HG03175 (cell line): ENCODE data around the gene ABCD4.
"Not testable (repeated sequence)": the region's sequence is repeated elsewhere in the genome, so short reads cannot be mapped to it uniquely, and the experiment has no call there.

Experiments
- ATAC-seq: cut with Tn5 transposase; IDR thresholded peaks from one replicate; pipeline ENCODE4 v1.9.1; 2021; ENCODE audit warnings: mild to moderate bottlenecking, moderate library complexity; ENCODE audit not compliant: unreplicated experiment

Gene ABCD4

DNA sequence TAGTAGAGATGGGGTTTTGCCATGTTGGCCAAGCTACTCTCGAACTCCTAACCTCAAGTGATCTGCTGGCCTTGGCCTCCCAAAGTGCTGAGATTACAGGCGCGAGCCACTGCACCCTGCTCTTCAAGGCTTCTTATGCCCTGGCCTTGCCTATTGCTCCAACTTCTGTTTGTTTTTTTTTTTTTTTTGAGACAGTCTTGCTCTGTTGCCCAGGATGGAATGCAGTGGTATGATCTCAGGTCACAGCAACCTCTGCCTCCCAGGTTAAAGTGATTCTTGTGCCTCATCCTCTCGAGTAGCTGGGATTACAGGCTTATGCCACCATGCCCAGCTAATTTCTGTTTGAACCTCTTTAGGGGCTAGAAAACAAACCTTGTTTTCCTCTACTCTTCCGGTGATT is 6.0 kb upstream of the ABCD4 start:
- ATAC-seq: no peak

DNA sequence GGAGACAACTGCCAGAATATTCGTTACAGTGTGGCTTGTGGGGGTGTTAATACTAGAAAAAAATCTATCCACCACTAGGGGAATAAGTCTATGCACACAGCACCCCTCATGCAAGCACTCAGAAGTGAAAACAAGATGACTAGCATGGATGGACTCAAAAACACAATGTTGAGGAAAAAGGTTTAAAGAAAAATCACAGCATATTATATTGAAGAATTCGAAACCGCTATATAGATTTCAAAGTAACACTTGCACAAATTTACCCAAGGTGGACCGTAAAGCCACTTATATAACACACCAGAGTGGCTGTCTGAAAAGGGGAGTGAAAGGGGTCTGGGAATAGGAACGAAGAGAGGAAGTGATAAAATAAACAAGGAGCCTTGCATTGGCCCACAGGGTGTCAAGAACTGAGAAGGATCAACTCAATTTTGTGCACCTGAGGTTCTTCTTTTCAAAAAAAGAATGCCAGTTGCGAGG is 544 bp downstream of the ABCD4 start:
- ATAC-seq: no peak

DNA sequence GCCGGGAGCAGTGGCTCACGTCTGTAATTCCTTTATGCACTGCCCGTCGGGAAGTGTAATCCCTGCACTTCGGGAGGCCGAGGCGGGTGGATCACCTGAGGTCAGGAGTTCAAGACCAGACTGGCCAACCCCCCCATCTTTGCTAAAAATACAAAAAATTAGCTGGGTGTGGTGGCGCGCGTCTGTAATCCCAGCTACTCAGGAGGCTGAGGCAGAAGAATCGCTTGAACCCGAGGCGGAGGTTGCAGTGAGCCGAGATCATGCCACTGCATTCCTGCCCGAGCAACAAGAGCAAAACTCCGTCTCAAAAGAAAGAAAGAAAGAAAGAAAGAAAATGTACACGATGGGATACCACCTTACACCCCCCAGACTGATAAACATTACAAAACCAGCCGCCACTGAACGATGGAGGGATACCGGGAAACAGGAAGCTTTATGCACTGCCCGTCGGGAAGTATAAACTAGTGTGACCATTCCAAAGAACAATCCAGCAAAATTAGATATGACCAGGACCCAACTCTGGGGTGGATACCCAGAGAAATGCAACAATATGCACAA is 1.1 kb downstream of the ABCD4 start:
- no peak for ATAC-seq

DNA sequence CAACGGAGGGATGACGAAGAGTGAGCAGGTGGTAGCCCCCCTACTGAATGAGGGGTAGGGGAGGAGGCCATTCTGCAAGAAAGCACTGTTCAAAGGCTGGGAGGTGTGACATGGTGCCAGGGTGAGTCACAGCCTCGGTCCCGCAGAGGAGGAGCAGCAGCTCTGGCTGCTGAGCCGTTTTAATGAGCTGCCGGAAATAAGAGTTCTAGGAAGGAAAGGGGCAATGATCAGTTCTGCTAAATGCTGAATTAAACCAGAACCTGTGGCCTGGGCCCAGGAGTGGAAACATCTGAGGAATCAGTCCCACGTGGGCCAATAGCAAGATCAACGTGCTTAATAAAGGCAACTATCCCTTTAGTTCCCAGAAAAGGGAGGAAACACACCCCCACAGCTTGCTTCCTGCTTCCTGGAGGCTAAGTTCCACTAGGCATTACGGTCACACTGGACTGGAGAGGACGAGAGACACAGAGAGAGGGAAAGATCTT is 3.6 kb downstream of the ABCD4 start:
- ATAC-seq: no peak

DNA sequence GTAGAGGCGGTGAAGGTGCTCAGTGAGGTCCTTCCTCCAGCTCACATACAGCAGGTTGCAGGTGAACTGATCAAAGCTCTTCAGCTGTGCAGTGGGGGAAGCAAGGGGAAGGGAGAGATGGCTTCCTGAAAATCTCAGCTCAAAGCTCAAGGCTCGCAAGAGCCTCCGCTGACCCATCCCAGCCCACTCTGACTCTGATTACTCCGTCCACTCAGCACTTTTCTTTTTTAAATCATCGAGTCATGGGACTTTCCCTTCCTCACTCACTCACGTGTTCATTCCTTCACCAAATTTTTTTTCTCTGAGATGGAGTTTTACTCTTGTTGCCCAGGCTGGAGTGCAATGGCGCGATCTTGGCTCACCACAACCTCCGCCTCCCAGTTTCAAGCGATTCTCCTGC is 4.7 kb downstream of the ABCD4 start:
- no peak for ATAC-seq

DNA sequence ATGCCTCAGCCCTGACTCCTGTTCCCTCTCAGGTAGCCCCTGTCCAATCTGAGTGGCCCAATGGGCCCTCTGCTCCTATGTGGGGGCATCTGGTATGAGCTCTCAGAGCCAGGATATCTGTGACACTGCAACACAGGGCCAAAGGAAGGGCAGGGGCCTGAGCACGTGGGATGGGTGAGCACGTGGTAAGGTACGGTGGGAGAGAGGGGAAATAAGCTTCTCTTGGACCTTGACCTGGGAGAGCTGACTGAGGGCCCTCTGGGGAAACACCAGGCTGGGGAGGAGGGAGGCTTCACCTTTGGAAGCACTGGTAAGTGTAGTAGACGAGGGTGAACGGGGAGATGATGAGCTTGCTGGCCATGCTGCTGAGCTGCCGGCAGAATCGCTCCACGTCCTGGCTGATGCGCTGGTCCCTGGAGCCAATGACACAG is 6.7 kb downstream of the ABCD4 start:
- ATAC-seq: no peak

DNA sequence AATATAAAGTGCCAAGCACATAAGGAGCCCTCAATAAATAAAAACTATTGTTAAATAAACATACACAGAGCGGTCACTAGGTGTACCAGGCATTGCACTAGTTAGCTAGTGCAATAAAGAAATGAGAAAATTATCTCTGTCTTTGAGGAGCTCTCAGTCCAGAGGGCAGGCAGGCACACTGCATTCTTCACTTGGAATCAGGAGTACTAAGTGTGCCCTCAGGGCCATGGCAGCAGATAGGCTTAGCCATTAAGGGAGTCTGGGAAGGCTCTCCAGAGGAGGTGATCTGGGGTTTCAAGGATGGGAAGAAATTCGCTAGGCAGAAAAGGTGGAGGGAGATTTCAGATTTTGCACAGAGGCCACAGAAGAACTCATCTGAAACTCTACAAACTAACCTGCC is 9.1 kb downstream of the ABCD4 start:
- no peak for ATAC-seq

DNA sequence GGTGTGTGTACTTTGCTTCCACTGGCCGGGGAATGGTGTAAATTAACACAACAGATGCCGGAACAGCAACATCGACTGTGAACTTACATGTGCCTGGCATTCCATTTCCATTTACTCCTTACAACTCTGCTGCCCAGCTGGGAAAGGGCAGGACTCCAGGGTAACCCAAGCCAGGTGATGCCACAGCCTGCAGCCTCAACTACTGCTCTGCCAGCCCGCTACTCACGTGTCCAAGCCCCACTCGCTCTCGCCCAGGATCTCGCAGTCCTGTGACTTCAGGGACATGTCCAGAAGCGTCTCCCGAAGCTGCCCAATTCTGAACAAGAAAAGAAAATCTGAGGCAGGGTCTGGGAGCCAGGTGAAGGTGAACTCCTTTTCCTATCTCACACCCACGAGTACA is 10.7 kb downstream of the ABCD4 start:
- ATAC-seq: no peak

DNA sequence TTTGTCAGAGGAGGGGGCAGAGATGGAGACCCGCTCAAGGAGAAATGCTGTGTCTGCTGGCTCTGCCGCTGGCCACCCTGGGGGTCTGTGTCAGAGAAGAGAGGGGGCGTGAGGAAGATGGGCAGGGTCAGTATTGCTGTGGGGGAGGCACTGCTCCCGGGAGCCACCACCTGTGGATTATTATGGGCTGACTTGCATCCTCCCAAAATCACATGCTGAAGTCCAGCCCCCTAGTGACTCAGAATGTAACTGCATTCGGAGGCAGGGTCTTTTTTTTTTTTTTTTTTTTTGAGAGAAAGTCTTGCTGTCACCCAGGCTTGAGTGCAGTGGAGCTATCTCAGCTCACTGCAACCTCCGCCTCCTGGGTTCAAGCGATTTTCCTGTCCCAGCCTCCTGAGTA is 12.3 kb downstream of the ABCD4 start:
- ATAC-seq: no peak

DNA sequence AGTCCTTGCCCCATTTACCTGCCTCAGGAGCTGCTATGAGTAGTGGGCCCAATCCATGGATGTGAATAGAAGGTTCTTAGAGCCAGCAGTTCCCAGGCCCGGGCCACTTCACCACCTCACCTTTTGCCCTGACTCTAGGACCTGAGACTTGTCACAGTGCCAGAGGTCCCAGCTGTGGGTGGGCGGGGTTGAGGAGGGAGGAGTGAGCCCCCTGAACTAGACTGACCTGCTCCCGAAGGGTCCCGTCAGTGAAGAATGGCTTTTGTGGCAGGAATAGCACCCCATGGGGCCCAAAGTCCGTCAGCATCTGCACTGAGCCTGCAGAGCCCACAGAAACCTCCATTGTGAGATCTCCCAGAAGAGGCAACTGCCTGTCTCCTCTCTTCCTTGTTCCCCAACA is 12.9 kb downstream of the ABCD4 start:
- ATAC-seq: no peak

DNA sequence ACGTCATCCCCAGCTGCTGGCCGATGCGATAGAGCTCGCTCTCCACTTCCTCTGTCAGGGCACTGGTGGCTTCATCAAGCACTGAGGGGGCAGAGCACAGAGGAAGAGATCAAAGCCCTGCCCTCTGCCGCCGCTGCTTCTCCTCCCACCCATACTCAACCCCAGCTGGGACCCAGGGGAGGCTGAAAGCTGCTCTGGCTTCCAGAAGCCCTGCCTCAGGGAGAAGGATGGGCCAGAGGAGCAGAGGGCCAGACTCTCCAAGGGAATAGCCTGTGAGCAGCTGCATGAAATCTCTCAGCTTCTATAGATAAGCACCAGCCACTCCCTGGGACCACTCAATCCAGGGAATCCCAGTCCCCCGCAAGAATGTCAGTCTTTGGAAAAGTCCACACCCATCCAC is 16.0 kb downstream of the ABCD4 start:
- no peak for ATAC-seq

DNA sequence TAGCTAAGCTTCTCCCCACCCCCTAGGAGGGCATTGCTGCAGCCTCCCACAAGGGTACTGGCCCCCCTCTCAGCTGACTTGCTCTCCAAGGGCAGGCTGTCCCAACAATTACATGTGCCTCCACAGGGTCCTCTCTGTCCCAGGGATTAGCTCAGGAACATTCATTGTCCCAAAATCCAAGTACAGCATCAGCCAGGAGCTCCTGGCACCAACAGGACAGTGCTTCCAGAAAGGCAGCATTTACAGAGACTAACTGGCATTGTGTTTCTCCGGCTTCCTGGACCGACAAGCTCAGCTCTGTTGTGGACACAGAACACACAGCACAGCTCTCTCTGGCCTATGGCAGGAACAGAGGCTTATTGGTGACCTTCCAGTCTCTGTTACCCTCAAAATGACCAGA is 21.7 kb downstream of the ABCD4 start:
- no peak for ATAC-seq

DNA sequence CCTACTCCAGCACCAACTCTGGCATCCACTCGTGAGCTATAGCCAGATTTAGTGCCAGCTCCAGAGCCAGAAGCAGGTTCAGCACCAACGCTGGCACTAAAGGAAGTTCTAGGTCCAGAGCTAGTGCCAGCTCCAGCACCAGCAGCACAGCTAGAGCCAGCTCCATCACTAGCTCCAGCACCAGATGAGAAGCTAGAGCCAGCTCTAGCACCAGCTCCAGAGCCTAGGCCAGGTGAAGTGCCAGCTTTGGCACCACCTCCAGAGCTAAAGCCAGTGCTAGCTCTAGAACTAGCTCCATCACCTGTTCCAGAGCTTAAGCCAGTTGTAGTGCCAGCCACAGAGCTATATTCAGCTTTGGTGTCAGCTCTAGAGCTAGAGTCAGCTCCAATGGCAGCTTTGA is 24.7 kb downstream of the ABCD4 start:
- ATAC-seq: no peak

DNA sequence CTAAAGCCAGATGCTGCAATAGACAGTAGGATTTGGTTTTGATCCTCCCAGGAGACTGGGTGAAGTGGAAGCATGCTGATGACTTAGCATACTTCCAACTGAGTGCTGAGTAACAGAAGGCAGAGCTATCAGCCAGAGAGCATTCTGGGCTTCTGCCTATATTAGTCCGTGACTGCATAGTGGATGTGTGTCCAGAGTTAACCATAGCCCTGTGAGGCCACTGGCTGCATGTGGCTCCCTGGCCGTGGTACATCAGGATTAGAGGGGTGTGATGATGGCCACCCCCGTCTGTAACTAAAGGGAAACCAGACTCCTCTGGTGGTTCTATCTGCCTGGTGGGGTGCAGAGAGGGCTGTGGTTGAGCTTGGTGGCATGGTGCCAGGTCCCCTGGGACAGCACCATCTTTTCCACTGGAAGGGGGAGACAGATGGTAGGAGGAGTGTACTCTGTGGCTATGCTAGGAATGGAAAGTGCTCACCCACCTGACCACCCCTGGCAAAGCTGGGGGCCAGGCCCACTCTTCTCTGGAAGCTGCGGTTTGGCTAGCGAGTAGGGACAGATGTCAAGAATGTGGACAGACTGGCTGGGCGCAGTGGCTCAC is 27.4 kb downstream of the ABCD4 start:
- ATAC-seq: no peak

DNA sequence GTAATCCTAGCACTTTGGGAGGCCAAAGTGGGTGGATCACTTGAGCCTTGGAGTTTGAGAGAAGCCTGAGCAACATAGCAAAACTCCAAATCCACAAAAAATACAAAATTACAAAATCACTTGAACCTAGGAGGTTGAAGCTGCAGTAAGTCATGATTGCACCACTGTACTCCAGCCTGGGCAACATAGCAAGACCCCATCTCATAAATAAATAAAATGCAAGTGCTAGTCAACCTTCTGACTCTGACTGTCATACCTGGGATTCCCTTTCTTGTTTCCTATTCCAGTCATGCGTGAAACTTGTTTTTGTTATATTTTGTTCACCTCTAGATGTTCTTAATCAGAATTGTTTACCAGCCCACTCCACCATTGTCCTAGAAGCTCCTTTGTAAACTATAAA is 31.4 kb downstream of the ABCD4 start:
- ATAC-seq: no peak

DNA sequence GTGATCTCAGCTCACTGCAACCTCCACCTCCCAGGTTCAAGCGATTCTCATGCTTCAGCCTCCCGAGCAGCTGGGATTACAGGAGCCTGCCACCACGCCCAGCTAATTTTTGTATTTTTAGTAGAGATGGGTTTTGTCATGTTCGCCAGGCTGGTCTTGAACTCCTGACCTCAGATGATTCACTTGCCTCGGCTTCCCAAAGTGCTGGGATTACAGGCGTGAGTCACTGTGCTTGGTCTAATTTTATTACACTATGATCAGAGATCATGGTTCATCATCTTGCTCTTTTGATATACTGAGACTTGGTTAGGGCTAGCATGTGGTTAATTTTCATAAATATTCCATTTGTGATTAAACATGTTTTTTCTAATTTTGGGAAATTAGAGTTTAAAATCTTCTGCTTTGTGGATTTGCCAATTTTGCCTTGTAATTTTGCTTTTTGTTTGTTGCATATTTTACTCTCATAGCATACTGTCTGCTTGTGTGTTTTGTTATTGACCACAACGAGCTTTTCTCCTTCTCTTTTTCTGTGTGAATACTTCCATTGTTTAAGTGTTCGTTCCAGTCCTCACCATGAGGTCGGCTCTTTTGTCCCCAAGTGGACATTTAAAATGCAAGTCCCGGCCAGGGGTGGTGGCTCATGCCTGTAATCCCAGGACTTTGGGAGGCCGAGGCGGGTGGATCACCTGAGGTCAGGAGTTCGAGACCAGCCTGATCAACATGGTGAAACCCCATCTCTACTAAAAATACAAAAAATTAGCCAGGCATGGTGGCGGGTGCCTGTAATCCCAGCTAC is 32.2 kb downstream of the ABCD4 start:
- ATAC-seq: not testable (repeated sequence)

DNA sequence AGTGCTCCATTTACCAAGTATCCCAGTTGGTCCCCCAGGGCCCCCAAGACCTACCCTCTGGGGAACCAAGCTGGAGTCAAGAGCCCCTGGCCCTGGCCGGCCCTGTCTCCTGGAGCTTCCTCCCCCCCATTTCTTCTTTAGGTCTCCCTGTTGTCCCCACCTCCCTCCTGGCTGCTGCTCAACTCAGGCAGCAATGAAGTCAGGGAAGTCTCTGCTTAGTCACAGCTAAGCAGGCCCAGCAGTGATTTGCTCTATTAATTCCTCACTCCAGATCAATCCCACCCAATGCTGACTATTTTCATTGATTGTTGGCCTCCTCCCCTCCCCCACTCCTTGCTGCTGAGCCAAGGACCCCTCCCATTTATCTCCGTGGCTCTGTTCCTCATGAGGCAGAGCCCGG is 35.1 kb downstream of the ABCD4 start:
- ATAC-seq: no peak

DNA sequence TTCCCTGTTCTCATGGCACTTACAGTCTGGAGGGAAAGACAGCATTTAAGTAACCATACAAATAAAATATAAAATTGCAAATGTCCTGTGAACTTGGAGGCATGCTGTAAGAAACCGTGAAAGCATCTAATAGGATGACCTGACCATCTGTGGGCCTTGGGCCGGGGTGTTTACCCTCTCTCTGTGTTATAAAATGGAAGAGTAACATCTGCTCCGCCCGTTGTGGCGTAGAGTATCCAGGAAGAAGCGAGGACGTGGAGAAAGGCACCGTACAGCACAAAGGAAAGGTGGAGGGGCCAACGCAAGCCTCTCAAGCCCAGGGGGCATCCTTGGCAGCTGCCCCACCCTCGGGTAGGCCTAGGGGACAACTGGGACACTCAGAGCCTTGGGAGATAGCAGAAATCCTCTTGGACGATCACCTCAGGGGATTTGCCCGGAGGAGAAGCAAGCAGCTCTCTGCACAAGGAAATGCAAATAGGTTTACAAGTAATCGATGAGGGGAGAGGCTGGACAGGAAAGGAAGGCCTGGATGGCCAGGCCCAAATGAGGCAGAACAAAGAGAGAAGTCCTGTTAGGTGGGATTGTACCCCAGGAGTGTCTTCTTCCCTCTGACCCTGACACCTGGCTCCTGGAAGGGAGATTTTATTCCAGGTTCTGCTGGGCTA is 37.3 kb downstream of the ABCD4 start:
- ATAC-seq: no peak

DNA sequence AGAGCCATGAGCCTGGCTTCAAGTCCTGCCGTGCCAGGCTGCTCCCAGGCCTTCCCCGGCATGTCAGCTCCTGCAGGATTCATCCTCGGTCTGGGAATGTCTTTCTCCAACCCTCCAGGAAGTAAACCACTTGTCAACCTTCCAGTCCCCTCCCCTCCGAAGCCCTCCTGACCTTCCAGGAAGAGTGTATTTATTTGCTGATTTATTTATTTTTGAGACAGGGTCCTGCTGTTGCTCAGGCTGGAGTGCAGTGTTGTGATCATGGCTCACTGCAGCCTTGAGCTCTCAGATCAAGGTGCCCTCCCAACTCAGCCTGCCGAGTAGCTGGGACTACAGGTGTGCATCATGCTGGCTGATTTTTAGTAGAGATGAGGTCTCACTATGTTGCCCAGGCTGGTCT is 38.8 kb downstream of the ABCD4 start:
- ATAC-seq: no peak

DNA sequence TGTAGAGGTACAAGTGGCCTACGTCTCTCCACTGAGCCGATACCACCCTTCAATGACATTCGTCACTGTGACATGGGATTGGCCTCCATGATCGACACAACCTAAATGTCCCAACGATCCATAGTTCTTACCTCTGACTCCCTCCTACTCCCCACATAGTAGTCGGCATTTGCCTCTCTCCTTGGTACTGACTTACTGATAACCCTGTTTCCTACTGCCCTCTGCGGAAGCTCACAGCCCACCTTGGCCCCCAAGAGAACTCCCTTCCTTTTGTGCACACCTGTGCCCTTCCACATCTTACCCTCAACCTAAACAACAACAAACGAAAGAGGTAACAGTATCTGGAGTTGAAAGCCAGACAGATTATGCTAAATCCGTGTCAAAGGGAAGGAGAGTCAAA is 39.6 kb downstream of the ABCD4 start:
- ATAC-seq: no peak

DNA sequence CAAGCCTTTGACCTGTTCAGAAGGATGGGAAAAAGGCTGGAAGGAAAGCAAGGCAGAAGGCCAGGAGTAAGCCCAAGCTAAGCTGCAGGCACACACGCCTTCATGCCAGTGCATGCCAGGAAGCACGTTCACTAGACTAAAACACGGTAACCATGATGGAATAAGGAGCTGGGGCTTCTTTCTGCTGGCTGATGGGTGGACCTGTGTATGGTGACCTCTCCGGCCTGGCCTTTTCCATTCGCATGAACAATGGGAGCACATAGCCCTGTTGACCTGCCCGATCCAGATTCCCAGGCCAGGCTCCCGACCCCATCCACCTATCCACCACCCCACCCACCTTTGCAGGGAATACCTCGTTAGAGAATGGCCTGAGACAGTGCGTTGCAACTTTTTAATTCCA is 40.7 kb downstream of the ABCD4 start:
- no peak for ATAC-seq

DNA sequence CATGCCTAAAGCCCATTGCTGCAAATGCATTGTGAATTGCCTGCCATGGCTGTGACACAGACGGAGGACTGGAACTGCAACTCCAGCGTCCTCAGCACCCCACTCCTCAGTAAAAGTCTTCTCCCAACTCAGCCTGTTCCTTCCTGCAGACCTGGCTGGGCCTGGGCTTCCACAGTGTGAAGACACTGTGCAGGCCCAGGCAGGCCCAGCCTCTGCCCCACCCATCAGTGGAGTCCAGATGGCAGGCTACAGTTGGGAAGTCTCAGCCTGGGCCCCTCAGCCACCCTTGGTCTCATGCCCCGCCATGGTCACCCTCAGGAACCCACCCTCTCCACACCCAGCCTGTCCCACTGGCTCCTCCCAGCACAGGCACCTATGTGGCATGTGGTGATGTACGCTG is 41.4 kb downstream of the ABCD4 start:
- ATAC-seq: no peak
